HepG2 (cell line): ENCODE data around the gene FETUB. TPM values are rescaled to one million over a fixed set of nuclear protein-coding genes. Genes with fewer than 3 reads are reported as not detected.
A peak's percentile ranks its signal among the peaks of the same experiment; 100 is the strongest.

ENCODE experiments used
- CEBPG ChIP-seq: IDR thresholded peaks from 2 replicates; pipeline ENCODE4 v1.6.1; 2016
- CHD4 ChIP-seq: fragments of 200-600 bp; sonication (generic); IDR thresholded peaks from 2 replicates; pipeline ENCODE4 v1.7.0; 2017; ENCODE audit warnings: mild to moderate bottlenecking, low read length, borderline replicate concordance
- PRDM10 ChIP-seq: sonication (generic); formaldehyde crosslinking; IDR thresholded peaks from 2 replicates; pipeline ENCODE4 v1.4.0; 2020; ENCODE audit warnings: low read depth, missing genetic modification reagents
- SMAD1 ChIP-seq: sonication (generic); formaldehyde crosslinking; IDR thresholded peaks from 2 replicates; pipeline ENCODE4 v1.4.0; 2020; ENCODE audit warnings: missing genetic modification reagents, low read depth, mild to moderate bottlenecking, borderline replicate concordance
- TCF7L2 ChIP-seq: IDR thresholded peaks from 2 replicates; pipeline ENCODE4 v1.6.1; 2011; ENCODE audit warnings: mild to moderate bottlenecking, low read depth, low read length, moderate library complexity
- ZFP91 ChIP-seq: sonication (generic); formaldehyde crosslinking; IDR thresholded peaks from 2 replicates; pipeline ENCODE4 v1.9.0; 2022; ENCODE audit warnings: missing genetic modification reagents, mild to moderate bottlenecking, borderline replicate concordance
- ZNF709 ChIP-seq: sonication (generic); formaldehyde crosslinking; IDR thresholded peaks from 2 replicates; pipeline ENCODE4 v1.5.0; 2020; ENCODE audit warnings: mild to moderate bottlenecking, missing genetic modification reagents
- polyA plus RNA-seq, 8 experiments: library from polyadenylated mRNA; depleted of rRNA in 3 of 8; stranded (reverse) in 7 of 8; unstranded in 1 of 8; fragments of >200 nt; fragmentation: Illumina TruSeq in 4 of 8; extraction: Trizol in 4 of 8; gene quantifications; 2 replicates each; pipeline versions ENCODE4 v1.2.1 to v1.2.3, GENCODE V29; 2011 to 2016; ENCODE audit warnings: low read depth in 4 of 8, missing spikeins in 1 of 8, mixed read lengths in 1 of 8; ENCODE audit not compliant: insufficient read depth in 1 of 8
- total RNA-seq, 5 experiments: library from RNA; depleted of rRNA; stranded (reverse); fragments of >200 nt; fragmentation: Illumina TruSeq; extraction: Trizol; gene quantifications; 2 replicates each; pipeline ENCODE4 v1.2.3, GENCODE V29; 2016; ENCODE audit warnings: low read depth in 1 of 5

The FETUB gene
- total and polyA plus RNA-seq, 2 of the 13 experiments (the other 11 are each of a cell fraction or from before 2014, with no cell fraction given), result 2.1 to 4.4 TPM

- TF ChIP-seq PRDM10 (CRISPR knock-in tag) (no peak), ZFP91 (CRISPR knock-in tag) (peak; percentile 36; the same call in 1 of the 2 replicates), CEBPG (peak; percentile 25; the same call in 1 of the 2 replicates), SMAD1 (no peak), ZNF709 (CRISPR knock-in tag) (peak; percentile 36; the same call in 1 of the 2 replicates), CHD4 (no peak), TCF7L2 (no peak)
- TF ChIP-seq, all 625 proteins: peak for 164
Observed at GRCh38 chr3:186614597-186615483, 25.4 kb upstream of the FETUB start (continued).
